H1 (cell line): Measurements from ENCODE around the gene HAT1. TPM values are rescaled to one million over a fixed set of nuclear protein-coding genes. Genes with fewer than 3 reads are reported as not detected.

Source experiments
- GABPA ChIP-seq: IDR thresholded peaks from 2 replicates; pipeline ENCODE4 v1.6.1; 2011; ENCODE audit warnings: mild to moderate bottlenecking, low read length, moderate library complexity, borderline replicate concordance; ENCODE audit not compliant: insufficient read depth
- HDAC2 ChIP-seq, 2 experiments: fragments of 300-600 bp in 1 of 2; sonication (generic) in 1 of 2; IDR thresholded peaks; 2 replicates each; pipeline ENCODE4 v1.6.1; 2011 to 2012; ENCODE audit warnings: low read depth in 2 of 2, low read length in 2 of 2, mild to moderate bottlenecking in 2 of 2, moderate library complexity in 2 of 2, borderline replicate concordance in 1 of 2, inconsistent platforms in 1 of 2
- POLR2A ChIP-seq, 2 experiments: IDR thresholded peaks; 1 replicate in 1 of 2; 2 replicates in 1 of 2; pipeline ENCODE4 v1.6.1; 2011; ENCODE audit warnings: low read depth in 2 of 2, low read length in 2 of 2, mild to moderate bottlenecking in 2 of 2; ENCODE audit errors: control extremely low read depth in 1 of 2
- POU5F1 ChIP-seq: IDR thresholded peaks from 2 replicates; pipeline ENCODE4 v1.6.1; 2011; ENCODE audit warnings: low read depth, mild to moderate bottlenecking, low read length, moderate library complexity
- RXRA ChIP-seq: IDR thresholded peaks from 2 replicates; pipeline ENCODE4 v1.6.1; 2011; ENCODE audit warnings: low read depth, mild to moderate bottlenecking, low read length, moderate library complexity; ENCODE audit not compliant: insufficient read depth
- SRF ChIP-seq: IDR thresholded peaks from 2 replicates; pipeline ENCODE4 v1.6.1; 2011; ENCODE audit warnings: mild to moderate bottlenecking, low read depth, low read length, moderate library complexity
- TAF1 ChIP-seq: IDR thresholded peaks from 2 replicates; pipeline ENCODE4 v1.6.1; 2011; ENCODE audit warnings: mild to moderate bottlenecking, low read depth, low read length
- polyA plus RNA-seq, 7 experiments: library from polyadenylated mRNA; depleted of rRNA in 3 of 7; stranded (reverse) in 5 of 7; unstranded in 2 of 7; fragments of >200 nt in 5 of 7; fragments of 200-250 nt in 2 of 7; gene quantifications; 1 replicate in 5 of 7; 2 replicates in 1 of 7; 4 replicates in 1 of 7; pipeline versions ENCODE4 v1.2.1 to v1.2.3, GENCODE V29; 2011 to 2013; ENCODE audit warnings: missing spikeins in 2 of 7, mixed read lengths in 2 of 7
- total RNA-seq: library from RNA; stranded (reverse); fragmentation: NEBNext Ultra II Directional; extraction: Animal tissue kit (Norgen Biotek cat#: 25700); gene quantifications from 2 replicates; pipeline ENCODE4 v1.2.1, GENCODE V29; 2021
- TF ChIP-seq, protein P1 (sequence below), 3 experiments: IDR thresholded peaks; 1 replicate in 2 of 3; 2 replicates in 1 of 3; pipeline versions ENCODE4 v1.5.1 to v1.6.1; 2011; ENCODE audit warnings: low read length in 3 of 3, mild to moderate bottlenecking in 3 of 3, inconsistent platforms in 2 of 3, low read depth in 1 of 3, moderate library complexity in 1 of 3; ENCODE audit not compliant: insufficient read depth in 1 of 3; ENCODE audit errors: control extremely low read depth in 1 of 3

Gene HAT1
- total and polyA plus RNA-seq, 2 of the 8 experiments (the other 6 are each of a cell fraction or from before 2014, with no cell fraction given) = 44.6 to 74.2 TPM

DNA sequence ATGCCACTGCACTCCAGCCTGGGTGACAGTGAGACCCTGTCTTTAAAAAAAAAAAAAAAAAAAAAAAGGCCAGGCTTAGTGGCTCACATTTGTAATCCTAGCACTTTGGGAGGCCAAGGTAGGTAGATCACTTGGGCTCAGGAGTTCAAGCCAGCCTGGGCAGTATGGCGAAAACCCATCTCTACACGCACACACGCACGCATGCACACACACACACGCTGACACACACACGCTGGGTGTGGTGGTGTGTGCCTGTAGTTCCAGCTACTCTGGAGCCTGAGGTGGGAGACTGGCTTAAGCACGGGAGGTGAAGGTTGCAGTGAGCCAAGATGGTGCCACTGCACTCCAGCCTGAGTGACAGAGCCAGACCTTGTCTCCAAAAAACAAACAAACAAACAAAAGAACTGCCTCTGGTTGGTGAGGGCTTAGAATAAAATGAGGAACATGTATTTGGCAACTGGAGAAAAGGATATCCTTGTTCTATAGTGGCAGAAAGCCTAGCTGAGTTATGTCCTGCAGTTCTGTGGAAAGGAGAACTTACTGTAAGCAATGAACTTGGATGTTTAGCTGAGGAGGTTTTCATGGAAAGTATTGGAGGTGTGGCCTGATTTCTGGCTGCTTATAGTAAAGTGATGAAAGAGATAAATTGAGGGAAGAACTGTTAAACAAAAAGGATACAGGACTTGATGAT, 34.0 kb downstream of the HAT1 start (continued):
- TF ChIP-seq, protein P1, sequence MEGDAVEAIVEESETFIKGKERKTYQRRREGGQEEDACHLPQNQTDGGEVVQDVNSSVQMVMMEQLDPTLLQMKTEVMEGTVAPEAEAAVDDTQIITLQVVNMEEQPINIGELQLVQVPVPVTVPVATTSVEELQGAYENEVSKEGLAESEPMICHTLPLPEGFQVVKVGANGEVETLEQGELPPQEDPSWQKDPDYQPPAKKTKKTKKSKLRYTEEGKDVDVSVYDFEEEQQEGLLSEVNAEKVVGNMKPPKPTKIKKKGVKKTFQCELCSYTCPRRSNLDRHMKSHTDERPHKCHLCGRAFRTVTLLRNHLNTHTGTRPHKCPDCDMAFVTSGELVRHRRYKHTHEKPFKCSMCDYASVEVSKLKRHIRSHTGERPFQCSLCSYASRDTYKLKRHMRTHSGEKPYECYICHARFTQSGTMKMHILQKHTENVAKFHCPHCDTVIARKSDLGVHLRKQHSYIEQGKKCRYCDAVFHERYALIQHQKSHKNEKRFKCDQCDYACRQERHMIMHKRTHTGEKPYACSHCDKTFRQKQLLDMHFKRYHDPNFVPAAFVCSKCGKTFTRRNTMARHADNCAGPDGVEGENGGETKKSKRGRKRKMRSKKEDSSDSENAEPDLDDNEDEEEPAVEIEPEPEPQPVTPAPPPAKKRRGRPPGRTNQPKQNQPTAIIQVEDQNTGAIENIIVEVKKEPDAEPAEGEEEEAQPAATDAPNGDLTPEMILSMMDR (IDR thresholded peaks at IDR 0.05; ENCODE audit: control extremely low read depth in 1 of 3, insufficient read depth in 1 of 3, low read depth in 1 of 3, low read length in 3 of 3) = no peak
- TF ChIP-seq POLR2A (IDR thresholded peaks at IDR 0.05; ENCODE audit: control extremely low read depth in 1 of 2, low read depth in 2 of 2, low read length in 2 of 2) = no peak
- TF ChIP-seq GABPA = no peak
- no peak for TF ChIP-seq HDAC2 (IDR thresholded peaks at IDR 0.05; ENCODE audit: borderline replicate concordance in 1 of 2, low read depth in 2 of 2, low read length in 2 of 2)
- TF ChIP-seq SRF = no peak
- no peak for TF ChIP-seq RXRA
- TF ChIP-seq TAF1 = no peak
- no peak for TF ChIP-seq POU5F1
